Measurements from ENCODE around the gene MSI2. TPM values are rescaled to one million over a fixed set of nuclear protein-coding genes. Genes with fewer than 3 reads are reported as not detected.
A peak's percentile ranks its signal among the peaks of the same experiment; 100 is the strongest.

Gene MSI2
- total RNA-seq, 1 donor from 2014 or later = 90.7 TPM

DNA sequence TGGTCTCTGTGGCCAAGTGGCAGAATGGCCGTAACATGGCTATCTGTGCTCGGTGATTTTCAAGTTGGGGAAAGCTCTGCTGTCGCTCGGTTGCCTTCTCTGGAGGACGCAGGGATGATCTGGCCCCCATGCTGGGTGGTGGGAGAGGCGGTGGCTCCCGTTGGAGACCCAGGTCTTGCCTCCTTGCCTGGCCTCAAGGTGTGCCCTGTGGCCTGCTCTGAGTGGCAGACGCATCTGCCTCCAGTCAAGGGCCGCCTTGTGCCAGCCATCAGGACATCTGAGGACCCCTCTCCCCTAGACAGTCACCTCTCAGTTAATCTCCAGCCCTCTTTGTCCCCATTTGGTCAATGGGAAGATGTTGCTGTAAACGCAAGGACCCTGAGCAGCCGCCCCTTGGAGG is 322.9 kb downstream of the MSI2 start:
- intact Hi-C loops (cut with micrococcal nuclease) = no loop called here
- DNase-seq = no peak
- ATAC-seq = no peak

DNA sequence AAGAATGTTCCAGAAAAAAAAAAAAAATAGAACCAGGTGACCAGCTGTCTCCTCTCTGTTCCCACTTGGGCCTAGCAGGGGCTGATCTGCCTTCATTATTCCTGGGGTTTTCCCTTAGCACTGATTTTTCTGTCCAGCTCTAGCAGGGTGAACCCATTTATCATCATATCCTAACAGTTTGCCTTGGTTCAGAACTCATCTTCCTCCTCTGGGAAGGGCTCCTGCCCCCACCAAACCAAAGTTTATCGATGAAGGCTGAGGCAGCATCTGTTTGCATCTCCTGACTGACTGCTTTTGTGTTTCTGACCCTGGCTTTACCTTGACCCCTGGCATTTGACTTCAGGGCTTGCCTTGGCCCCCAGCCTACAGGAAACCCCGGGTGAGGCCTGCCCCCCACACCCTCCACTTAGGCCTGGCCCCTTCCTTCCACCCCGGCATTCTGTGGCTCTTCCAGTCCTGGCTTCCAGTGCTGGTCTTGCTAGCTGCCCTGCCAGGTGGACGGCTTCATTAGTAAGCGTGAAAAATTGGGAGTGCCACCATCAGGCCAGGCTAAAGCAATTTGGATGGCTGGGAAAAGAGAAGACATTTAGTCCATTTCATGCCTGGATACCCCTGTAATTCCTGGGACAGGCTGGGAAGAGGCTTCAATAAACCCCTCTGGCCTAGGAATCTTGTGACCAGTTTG is 323.9 kb downstream of the MSI2 start:
- no peak for DNase-seq
- no peak for ATAC-seq
- intact Hi-C loops (cut with micrococcal nuclease) = no loop called here

DNA sequence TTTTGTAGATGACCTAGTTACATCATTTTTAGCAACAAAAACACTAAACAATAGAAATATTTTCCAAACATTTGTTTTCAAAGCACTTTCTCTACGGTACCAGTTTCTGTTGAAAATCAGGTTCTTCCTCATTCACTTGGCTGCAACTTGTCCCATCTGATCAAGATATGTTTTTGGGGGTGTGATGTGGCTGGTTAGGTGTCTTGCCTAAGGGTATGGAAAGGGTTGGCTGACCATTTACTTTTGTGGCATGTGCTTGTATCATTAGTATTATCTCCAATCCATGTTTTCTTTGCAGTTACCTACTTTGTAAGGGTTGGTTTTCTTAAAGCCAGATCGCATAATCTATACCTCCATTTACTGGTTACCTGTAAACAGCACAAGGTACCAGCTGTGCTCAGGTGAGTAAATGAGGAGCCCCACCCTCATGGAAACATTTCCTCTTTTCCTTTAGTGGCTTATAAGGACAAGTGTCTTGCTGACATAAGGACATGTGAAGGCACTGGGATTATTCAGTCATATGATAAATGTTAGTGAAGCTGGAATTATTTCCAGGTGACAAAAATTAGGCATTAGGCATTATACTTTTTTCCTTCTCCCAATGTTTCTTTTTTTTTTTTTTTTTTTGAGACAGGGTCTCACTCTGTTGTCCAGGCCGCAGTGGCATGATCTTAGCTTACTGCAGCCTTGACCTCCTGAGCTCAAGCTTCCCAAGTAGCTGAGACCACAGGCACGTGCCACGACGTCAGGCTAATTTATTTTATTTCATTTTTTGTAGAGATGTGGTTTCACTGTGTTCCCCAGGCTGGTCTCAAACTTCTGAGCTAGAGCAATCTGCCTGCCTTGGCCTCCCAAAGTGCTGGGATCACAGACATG is 326.8 kb downstream of the MSI2 start:
- intact Hi-C loops (cut with micrococcal nuclease) = no loop called here
- ATAC-seq (no peak), DNase-seq (no peak)

DNA sequence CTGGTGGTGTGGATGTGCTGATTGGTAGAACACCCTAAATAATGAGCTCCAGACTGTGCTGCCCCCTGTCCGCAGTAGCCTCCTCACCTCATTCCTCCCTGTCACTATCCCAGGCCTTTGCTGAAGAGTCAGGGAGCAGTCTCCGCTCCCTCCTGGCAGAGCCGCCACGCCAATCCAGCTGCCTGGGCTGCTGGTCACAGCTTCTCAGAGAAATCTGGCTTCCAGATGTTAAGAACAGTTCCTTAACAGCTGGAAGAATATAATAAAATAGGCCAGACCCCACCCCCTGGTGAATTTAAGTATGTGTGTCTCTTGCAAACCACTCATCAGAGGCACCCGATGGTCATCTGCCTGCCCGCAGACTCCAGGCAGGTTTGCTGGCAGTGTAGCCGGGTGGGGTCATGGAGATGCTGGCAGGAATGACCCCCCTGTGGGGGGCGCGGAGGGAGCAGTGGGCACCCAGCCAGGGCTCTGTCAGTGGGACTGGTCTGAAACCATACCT is 327.8 kb downstream of the MSI2 start:
- intact Hi-C loops (cut with micrococcal nuclease) = no loop called here
- DNase-seq (peak; percentile 61), ATAC-seq (peak; percentile 83)

DNA sequence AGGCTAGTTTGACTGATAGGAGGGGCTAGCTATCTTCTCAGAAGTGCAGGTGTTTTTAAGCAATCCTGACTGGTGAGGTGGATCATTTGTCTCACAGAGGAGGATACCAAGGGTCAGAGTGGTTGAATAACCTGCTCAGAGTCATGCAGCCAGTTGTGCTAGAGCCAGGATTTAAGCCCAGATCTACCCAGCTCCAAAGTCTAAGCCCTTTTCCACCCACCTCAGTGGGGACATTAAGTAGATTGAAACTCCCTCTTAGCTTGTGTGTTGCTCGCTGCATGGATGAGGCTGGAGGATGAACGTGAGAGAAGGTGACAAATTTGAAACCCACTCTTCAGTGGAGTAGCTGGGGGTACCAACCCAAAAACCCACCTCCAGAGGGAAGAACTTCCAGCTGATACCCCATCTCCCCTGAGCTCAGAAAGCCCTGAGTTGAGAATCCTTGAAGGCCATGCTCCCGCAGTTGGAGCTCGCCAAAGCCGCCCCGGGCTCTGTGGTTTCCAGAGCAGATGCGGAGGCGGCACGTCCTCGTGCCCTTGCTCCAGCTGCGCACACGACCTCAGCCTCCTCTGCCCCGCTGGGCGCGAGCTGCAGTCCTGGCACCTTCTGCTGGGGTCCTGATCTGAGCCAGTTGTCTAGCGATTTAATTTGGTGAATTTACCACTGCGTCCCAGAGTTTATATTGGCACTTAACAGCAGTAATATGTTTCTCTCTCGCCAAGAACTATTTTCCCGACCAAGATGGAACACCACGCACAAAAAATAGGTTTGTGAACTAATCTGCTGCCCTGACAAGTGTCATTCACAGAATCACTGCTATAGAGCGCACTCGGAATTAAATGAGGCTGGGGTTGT is 329.2 kb downstream of the MSI2 start:
- ATAC-seq = no peak
- intact Hi-C loops (cut with micrococcal nuclease) = no loop called here
- DNase-seq = no peak

DNA sequence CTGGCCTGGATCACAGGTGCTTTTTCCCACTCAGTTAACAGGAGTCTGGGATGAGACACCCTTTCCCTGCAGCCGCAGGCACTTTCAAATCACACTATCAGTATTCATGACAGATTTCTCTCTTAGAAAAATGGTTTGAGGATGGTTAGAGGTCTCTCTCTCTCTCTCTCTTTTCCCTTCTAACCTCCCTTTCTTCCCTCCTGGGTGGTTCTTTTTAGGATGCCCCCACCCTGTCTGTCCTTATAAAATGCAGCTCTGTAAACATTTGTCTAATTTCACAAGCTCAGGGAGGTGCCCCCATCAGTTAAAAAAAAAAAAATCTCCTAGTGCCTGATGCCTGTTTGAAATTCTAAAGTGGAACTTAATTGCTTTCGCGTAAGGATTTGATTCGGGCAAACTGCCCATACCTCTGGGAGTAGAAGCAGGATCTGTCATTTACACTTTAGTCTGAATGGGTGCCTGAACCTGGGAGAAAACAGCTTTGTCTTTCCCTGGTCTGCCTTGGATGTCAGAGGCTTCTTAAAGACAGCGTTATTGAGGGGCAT is 329.9 kb downstream of the MSI2 start:
- intact Hi-C loops (cut with micrococcal nuclease) = no loop called here
- no peak for DNase-seq
- no peak for ATAC-seq

DNA sequence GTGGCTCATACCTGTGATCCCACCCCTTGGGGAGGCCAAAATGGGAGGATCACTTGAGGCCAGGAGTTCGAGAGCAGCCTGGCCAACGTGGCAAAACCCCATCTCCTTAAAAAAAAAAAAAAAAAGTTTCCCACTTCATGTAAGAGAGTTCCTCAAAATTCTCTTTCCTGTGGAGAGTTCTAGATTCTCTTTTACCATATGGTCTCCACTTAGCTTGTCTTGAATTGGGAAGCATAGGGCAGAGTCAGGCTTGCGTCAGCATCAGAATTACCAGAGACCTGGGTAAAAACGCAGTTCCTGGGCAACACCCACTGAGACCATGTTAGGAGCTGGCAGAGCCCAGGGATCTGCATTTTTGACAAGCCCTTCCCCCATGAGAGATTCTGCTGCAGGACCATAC is 330.4 kb downstream of the MSI2 start:
- no peak for DNase-seq
- no peak for ATAC-seq
- intact Hi-C loops (cut with micrococcal nuclease) = no loop called here

DNA sequence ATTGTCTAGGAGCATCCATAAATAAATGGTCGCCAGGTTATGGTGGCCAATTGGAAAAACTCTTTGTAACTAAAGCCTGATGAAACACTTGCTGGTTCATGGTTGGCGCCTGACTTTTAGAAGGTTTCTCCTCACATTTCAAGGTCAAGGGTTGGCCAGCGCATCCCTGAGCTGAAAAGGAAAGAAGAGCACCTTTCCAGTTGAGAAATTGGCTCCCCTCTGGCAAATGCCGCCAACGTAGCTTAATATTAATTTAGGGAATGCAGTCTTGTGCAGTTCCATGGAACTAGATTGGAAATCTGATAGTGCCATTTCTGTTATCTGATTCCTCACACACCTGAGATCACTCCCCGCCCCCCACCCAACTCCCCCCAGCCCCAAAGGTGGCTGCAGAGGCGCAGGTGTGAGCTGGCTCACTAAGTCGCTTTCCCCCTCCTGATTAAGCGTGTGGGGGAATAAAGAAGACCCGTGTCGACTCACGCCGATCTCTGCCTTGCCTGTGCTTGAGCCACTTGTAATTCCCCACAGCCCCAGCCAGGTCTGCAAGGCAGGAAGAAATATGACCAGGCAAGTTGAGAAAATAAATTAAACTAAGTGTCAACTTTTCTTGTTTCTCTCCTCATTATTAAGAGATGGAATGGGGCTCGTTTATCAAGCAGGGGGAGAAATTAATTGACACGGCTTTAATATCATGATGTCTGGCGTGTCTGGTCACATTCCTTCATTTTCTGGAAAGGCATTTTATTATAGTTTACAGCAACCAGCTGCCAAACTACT is 331.1 kb downstream of the MSI2 start:
- intact Hi-C loops (cut with micrococcal nuclease) = no loop called here
- ATAC-seq (no peak), DNase-seq (no peak)

DNA sequence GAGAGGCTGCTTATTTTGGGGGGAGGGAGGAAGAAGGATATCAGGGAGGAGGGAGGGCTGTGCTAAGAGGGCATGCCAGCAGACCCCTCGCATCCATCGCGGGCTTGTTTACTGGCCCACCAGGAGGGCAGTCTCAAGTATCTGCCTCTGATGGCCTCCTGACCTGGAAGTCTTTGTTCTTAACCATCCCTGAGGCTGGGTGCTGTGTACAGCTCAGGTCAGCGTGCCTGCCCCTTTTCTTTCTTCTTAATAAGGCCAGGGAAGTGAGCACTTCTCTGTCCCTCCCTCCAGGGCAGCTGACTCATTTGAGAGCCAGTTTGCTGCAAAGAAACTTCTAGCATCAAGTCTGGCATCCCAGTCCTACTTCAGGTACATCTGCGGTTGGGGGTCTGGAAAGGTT is 331.8 kb downstream of the MSI2 start:
- ATAC-seq = no peak
- no peak for DNase-seq
- intact Hi-C loops (cut with micrococcal nuclease) = no loop called here

DNA sequence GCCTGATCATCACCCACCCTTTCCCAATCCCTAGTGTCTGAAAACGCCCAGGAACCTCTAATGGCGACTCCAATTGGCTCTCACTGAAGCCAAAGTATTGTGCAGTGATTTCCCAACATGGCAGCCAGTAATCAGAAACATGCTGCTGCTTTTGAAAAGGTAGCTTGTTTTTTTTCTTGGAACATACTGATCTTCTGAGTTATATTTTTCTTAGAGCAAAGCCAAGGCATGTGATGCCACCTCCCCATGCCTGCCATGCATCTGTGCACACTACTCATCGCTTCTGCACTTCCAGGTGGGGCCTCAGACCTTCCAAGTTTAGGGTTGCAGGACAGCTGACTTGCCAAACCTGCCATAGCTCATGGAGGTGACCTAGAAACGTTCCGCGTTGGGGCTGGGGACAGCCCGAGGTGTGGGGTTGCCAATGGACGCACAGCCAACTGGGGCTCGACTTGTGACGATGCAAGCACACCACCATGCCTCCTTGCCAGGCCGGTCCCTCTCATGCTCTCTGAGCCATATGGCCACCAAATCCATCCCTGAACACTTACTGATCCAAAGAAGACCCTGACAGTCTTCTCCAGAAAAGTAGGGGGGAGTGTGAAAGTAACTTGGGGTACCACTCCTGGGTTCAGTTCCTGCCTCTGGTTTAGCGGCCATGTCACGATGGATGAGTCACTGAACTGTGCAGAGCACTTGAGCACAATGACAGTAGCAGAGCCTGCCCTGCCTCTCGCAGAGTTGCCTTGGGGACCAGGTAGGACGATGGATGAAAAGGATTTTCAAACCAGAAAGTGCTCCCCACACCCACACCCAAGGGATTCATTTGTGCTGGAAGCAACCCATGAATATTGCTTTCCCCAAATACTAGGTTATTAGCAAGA is 333.1 kb downstream of the MSI2 start:
- intact Hi-C loops (cut with micrococcal nuclease) = loop anchor here (10.0 kb wide), 1 partner anchor 245 kb away; no protein-coding TSS in a partner anchor
- ATAC-seq (no peak), DNase-seq (no peak)

DNA sequence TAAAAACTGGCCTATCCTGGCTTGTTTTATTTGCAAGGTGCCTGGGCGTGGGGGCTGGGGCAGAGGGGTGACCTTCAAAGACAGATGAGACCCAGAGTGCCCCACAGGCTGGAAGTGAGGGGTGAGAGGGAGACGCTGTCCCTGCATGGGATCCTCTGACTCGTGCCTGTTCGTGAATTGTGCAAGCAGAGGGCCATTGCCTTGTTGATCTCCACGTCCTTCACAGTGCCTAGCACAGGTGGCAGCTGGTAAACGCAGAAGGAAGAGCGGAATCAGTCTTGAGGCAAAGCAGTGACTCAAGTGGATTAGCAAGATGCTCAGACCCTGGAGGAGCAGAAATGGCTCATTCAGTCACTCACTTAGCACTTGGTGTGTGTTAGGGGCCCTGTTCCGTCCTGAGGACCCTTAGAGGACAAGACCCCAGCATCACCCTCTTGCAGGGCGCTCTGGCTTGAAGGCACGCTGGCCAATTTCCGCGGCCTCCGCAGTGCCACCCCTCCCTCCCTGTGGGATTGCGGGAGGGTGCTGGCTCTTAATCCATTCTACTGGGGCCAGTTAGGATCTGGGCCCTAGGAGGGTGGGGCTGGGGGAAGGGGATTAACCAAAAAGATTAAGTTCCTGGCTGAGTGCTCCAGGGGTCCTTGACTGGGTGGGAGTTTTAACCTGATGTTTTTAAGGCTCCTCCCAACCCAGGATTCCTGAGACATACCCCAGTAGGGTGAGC is 337.6 kb downstream of the MSI2 start:
- DNase-seq (no peak), ATAC-seq (no peak)
- intact Hi-C loops (cut with micrococcal nuclease) = loop anchor here (10.0 kb wide), 1 partner anchor 241 kb away; no protein-coding TSS in a partner anchor

DNA sequence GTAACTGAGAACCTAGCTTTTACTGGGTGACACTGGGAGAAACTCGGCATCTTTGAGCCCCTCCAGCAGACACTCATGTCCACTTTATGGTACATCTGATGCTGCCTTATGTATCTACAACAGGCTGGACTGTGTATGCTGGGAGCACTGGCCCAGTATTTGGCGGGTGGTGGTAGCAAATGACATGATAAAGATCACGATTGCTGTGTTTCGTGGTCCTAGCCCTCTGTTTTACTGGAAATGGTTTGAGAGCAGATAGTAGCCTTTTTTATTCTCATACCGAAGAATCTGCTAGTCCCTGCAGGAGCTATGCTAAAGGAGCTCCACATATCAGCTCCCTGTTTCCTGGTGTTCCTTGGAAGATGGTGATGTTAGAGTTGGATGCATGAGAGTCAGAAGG is 338.4 kb downstream of the MSI2 start:
- DNase-seq (no peak), ATAC-seq (no peak)
- intact Hi-C loops (cut with micrococcal nuclease) = loop anchor here (10.0 kb wide), 1 partner anchor 240 kb away; no protein-coding TSS in a partner anchor

DNA sequence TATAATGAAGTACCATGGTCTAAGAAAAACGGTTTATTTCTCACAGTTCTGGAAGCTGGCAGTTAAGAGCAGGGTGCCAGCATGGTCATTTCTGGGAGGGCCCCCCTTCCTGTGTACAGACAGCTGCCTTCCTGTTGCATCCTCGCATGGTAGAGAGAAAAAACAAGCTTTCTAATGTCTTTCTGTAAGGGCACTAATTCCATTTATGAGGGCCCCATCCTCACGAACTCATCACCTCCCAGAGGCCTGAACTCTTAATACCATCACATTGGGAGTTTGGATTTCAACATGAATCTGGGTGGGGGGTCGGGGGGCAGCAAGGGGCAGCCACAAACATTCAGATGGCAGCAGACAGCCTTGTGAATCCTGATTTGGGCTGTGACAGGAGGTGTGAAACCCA is 339.1 kb downstream of the MSI2 start:
- ATAC-seq = no peak
- DNase-seq = no peak
- intact Hi-C loops (cut with micrococcal nuclease) = loop anchor here (10.0 kb wide), 1 partner anchor 239 kb away; no protein-coding TSS in a partner anchor

DNA sequence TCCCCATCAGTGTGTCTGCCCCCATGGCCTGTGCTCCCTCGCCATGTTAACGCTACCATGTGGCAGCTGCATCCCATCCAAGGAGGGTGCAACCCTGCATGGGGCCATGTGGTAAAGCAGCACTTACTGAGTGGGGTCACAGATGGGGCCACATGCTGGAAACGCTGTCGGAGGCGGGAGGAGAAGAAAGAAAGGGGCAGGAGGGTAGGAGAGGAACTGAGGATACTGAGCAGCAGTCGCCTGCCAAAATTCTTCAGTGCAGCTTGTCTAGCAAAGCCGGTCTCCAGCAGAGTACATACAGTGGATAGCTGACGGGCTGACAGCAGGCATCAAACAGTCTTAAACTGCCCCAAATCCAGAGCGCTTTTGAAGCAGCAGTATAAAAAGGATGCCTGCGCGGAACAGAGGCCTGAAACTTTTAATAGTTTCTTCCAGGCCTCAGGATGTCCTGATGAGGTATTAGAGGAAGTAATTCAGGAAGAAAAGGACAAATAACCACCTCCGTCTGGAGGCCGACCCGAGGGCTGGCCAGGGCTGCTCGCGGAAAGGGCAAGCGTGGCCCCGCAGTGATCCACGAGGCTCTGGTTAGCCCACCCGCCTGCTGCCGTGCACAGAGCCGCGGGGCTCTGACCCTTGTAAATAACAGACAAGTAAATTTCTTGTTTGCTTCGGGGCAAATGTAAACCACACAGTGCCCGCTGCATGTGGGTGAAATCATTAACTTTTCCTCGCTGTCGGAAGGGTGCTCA is 339.8 kb downstream of the MSI2 start:
- intact Hi-C loops (cut with micrococcal nuclease) = loop anchor here (10.0 kb wide), 1 partner anchor 239 kb away; no protein-coding TSS in a partner anchor
- ATAC-seq (no peak), DNase-seq (no peak)

DNA sequence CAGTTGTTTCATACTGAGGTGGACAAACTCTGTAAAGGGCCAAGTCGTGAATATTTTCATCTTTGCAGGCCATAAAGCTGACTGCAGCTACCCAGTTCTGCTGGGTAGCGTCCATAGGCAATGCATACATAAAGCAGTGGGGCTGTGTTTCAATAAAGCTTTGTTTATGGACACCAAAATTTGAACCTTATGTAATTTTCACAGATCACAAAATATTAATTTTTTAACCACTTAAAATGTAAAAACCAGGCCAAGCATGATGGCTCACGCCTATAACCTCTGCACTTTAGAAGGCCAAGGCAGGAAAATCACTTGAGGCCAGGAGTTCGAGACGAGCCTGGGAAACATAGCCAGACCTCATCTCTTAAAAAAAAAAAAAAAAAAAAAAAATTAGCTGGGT is 340.8 kb downstream of the MSI2 start:
- ATAC-seq (no peak), DNase-seq (no peak)
- intact Hi-C loops (cut with micrococcal nuclease) = loop anchor here (10.0 kb wide), 1 partner anchor 238 kb away; no protein-coding TSS in a partner anchor
